T1000 (cell line): ENCODE measurements around the gene ENC1.

Source experiments
- DNase-seq: peaks from one replicate; lab custom pipeline; 2025; ENCODE audit warnings: mixed read lengths; lab: John Stamatoyannopoulos, UW

Gene ENC1

DNA sequence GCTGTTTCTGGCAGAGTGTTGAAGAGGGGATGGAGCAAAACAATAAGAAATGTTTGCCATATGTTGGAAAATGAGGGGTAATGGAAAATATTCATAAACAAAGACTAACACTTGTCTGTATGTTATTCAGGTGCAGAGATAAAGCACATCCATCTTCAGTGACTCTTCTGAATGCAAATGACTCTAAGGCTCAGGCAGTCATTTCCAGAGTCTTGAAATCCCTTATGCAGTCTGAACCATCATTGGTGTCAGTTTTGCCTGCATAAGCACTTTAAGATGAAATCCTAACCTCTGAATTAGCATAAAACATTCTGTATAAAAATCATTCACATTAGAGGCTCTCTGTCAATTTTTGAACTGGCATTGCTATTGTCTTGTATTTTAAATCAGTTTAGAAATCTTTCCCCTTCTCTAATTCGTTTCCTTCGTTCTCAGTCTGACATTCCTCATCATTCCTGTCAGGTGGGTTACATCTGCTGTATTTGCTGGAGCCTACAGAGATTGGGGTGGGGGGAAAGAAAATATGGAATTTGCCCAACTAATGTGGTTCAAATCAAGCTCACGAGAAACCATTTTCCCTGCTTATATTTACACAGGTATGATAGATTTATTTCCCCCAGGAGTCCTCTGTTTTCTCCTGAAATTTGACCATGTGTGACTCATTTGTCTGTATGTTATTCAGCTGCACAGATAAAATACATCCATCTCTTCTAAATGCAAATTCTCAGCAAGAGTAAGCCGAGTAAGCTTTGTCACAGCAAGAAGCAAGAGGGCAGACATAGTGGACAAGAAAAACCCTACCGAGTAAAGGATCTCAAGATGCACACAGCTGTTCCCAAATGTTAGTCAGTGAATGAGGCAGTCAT lies 31.6 kb downstream of the ENC1 start:
- DNase-seq: no peak

DNA sequence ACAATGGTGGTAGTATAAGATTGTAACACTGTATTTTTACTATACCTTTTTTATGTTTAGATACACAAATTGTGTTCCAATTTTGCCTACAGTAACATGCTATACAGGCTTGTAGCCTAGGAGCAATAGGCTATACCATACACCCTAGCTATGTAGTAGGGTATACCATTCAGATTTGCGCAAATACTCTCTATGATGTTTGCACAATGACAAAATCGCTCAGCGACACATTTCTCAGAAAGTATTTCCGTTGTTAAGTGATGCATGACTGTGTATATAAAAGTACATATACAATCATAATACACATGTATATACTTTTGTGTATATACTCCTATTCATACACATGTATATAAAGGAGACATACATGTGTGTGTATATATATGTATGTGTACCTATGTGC lies 34.8 kb downstream of the ENC1 start:
- DNase-seq: no peak

DNA sequence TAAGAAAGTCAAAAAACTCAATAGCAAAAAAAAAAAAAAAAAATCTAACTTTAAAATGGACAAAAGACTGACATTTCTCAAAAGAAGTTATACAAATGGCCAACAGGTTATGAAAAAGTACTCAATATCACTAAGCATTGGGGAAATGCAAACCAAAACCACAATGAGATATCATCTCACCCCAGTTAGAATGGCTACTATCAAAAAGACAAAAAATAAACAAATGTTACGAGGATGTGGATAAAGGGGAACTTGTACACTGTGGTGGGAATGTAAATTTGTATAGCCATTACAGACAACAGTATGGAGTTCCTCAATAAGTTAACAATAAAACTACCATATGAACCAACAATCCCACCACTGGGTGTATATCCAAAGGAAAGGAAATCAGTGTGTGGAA lies 37.2 kb downstream of the ENC1 start:
- DNase-seq: no peak

DNA sequence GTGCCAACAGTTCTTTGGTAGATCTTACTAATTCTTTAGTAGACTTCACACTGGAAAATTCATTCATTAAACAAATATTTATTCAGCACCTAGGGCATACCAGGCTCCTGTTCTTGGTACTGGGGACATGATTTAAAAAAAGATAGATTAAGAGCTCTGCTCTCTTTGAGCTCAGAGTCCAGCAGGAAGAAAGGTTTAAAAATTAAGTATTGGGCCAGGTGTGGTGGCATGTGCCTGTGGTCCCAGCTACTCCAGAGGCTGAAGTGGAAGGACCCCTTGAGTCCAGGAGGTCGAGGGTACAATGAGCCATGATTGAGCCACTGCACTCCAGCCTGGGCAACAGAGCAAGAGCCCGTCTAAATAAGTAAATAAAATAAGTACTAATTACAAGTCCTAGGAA lies 41.4 kb downstream of the ENC1 start:
- DNase-seq: no peak

DNA sequence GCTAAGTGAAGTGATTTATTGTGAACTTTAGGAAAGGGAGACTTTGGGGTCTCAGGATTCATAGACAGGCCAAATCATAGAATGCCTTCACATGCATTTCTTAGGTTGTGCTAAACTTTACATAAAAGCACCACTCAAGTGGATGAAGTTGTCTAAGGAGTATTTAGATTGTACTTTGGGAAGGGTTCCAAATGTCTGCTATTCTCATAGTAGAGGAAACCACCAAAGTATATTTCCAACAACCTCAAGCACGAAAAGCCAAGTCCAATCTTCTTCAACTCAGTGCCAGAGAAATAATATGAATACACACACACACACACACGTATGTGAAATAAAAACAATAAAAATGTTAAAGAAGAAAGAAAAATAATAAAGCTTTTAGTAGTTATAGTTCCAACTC lies 41.8 kb downstream of the ENC1 start:
- DNase-seq: no peak

DNA sequence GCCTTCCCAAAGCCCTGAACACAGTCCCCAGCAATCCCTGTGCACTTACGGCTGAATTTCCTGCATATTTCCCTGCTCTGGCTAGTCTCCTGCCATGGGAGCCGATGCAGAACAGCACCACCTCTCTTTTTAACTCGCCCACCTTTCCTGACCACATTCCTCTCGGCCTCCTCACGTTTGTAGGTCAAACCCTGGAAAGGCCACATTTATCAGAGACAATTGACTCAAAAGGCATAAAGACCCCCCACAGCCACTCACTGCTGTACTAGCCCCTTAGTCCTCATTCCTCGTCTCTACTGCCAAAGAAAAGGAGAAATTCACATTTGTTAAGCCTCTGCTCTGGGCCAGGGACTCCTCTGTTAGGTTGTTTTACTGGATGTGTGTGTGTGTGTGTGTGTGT lies 43.6 kb downstream of the ENC1 start:
- no peak for DNase-seq

DNA sequence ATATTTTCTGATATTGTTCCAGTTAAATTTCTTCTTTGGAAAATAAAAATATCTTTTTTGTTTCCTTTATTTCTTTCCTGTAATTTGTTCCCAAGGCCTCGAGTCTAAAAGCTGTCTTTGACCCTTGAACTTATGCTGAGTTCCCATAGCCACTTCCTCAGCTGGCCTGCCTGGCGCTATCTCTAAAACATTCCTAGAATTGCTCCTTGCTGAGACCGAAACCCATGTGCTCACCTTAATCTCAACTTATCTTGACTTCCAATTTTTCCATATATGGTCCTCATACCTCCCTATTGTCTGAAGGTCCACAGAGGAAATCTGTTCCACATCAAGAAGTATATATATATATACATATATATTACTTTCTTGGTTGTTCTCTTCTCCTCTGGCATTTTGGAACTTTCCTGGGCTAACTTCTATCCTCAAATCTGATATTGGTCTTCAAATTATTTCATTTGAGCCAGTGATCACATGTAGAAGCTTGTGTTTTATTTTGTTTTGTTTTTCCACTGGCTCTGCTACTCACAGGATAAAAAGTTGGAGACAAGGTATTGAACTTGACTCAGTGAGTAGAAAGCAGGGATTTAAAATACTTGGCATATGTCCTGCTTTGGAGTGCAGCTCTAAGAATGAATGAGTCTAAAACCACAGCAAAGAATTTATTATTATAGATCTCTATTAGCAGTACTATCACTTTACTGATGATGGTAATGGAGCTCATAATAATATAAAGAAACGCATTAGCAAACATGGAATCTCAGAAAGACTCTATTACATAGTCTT lies 45.2 kb downstream of the ENC1 start:
- no peak for DNase-seq

DNA sequence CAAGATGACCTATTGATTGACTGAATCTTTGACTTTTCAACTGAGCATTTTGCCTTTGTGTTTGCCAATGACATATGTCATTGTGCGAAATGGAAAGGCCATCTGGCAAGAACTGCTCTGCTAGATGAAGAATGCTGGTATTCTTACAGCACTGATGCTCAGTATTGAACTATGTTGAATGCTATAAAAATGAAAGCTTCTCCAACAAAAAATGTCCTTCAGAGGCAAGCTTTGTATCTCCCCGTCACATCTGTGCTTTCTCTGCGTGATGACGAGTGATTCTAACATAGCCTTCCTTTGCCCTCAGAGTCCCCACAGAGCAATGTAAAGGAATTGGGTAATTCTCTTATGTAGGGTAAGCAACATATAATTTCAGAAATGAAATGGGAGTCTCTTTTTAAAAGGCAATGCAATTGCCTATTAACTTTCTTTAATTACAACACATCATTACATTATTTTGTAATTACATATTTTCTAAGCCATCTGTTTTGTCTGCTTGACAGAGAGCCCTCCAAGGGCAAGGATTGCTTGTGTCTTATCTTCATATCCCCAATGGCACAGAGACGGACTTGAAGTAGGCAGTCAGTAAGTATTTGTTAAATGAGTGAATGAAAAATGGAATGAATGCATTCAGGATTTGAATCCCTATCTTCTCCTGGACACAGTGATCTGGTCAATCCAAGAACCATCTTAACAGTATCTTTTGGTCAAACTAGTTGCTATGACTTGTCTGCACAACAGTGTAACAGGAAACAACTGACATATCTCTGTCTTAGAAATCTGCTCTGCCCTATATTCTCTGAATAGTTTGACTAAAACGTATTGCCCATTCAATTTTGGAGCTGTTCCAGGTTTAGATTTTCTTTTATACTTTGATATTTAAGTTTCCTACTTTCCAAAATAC lies 46.1 kb downstream of the ENC1 start:
- DNase-seq: no peak

DNA sequence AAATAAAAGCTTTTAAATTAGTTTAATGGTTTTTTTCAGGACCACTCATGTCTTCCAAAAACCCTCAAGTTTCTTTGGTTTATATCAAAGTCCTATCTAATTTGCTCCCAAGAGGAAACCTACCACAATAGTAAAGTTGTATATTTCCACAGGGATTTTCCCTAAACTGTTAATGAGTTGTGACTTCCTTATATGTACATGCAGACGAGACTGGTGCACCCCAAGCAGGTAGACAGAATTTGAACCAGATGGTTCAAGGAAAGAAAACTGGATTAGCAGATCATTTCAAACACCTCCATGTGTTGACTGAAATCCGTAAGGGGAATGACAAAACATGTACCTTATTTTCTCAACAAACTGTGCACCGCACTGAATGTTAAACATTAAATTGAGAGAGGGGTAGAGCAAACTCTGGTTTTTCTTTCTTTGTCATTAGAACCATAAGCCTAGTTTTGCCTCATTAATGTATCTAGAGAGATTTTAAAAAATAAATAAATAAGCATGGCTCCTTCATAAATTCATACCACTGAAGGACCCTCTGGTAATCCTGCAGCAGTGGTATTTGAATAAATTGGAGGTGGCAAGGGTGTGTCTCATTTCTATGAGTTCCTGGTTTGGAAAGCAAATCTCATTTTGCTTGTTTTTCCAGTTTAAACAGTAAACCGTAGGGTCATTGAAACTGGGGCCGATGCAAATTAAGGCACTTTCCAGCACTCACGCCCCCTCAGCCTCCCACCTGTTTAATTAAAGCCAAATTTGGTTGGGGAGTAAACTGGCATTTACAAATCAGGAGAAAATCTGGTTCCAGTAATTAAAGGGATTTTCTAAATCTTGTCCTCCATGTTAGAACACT lies 51.1 kb downstream of the ENC1 start:
- no peak for DNase-seq

DNA sequence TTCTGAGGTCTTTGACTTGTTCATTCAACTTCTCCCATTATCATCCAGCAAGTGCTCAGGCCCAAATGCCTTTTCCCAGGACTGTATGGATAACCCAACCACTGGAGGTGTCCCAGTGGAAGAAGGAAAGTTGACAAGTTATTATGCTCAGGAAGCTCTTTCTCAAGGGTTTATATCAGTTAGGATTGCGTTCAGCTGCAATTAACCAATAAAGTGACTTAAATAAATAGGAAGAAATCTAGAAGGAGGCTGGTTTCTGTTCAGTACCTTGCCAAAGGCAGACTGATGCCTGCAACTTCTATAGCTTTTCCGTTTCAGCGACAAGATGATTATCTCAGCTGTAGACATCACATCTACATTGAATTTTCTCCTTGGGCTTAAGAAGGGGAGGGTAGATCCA lies 52.1 kb downstream of the ENC1 start:
- DNase-seq: no peak

DNA sequence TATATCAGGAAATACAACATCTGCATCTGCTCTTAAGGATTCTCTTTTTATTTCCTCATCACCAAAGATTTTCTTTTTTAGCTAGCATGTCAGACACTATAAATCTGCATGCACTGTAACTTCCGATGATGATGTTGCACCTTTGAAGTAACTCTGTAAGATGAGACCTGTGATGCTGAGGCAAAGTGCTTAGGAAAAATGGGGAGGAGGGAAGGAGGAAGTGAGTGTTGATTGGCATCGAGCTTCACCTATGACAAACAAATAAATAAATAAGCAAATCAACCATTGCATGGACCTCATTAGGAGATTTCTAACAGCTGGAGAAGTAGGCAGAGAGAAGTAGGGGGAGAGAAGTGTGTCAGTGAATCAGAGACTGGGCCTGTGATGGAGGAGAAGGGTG lies 52.6 kb downstream of the ENC1 start:
- no peak for DNase-seq

DNA sequence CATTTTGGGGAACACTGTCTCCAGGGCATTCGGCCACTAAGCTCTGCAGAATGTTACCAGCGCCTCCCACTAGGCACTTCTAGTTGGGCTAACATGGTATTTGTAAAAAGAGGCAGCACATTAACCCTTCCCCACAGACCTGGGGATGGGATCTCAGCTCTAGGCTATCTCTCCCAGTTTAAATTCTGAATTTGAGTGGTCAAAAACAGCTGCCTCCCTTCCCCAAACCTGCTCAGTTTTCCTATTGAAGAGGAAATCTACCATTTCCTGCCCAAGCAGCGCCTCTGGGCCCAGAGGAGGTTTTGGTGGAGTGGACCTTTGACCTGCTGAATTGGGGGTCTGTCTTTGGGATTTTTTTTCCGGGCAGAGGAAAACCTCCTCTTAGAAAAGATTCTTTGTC lies 53.2 kb downstream of the ENC1 start:
- no peak for DNase-seq

DNA sequence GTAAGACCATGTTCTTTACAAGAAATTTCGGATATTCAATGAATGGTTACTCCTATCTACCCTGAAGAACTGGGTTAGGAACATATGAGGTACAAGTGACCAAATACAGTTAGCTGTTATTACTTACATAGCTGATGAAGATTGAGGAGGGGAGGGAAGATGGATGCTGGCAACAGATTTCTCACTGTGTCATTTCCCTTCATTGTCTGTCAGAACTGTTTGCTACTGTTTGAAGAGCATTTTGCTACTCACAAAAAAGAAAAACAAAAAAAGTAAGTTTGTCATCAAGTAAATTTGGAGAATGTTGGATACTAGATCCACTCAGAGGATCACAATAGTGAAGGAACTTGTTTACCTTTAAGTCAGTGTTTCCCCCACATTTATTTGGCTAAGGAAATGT lies 53.7 kb downstream of the ENC1 start:
- no peak for DNase-seq

DNA sequence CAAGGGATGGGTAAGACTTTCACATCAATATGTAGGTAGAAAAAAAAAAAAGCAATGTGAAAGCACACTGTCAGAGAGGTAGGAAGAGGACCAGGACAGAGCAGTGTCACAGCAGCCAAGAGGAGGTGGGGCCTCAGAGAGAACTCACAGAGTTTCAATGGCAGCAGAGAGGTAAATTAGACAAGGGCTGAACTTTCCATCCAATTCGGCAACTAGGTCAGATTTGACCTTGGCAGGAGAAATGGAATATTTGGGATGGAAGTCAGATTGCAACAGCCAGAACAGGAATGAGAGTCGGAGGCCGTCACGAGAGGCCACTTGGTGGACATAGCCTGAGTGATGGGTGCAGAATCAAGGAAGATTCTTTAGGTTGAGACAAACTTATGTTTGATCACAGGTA lies 57.7 kb downstream of the ENC1 start:
- no peak for DNase-seq

DNA sequence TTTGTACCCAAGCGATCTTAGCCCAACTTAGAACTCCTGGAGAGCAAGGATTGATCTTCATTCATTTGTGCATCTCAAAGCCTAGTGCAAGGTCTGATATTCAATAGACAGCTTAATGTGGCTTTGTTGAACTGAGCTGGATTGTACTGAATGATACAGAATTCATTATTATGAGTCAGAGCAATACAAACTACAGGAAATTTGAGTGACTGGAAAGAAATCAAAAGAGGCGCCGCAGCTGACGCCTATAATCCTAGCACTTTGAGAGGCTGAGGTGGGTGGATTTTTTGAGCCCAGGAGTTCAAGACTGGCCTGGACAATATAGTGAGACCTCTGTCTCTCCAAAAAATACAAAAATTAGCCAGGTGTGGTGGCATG lies 58.6 kb downstream of the ENC1 start:
- DNase-seq: no peak

DNA sequence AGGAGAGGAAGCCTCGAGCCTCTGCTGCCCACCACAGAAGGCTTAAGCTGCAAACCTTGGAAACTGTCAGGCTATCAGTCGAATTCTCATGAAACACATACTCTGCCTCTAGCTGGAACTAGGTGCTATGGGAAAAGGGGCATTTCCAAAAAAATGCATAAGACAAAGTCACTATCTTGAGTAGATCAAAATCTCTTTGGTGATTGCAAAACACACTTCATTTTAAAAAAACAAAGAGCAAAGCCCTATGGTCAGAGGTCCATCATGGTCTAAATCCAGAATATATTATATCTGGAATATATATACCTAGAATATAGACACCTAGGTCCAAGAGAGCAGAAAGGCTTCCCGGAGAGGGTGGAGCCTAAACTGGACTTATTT lies 59.8 kb downstream of the ENC1 start:
- no peak for DNase-seq

DNA sequence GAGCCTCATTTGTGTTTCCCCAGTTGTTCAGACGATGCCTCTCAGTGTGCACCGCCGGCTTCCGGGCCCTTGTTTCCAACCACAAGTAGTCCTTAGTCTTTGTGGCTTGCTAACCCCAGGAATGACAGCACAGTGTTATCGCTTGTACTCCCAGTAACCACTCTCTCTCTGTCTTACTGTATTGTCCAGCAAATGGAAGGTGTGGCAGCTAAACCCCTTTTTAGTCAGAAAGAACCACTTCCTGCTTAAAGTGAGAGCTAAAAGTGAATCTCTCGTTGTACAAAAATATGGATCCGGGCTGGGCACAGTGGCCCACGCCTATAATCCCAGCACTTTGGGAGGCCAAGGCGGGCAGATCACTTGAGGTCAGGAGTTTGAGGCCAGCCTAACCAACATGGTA lies 61.3 kb downstream of the ENC1 start:
- no peak for DNase-seq

DNA sequence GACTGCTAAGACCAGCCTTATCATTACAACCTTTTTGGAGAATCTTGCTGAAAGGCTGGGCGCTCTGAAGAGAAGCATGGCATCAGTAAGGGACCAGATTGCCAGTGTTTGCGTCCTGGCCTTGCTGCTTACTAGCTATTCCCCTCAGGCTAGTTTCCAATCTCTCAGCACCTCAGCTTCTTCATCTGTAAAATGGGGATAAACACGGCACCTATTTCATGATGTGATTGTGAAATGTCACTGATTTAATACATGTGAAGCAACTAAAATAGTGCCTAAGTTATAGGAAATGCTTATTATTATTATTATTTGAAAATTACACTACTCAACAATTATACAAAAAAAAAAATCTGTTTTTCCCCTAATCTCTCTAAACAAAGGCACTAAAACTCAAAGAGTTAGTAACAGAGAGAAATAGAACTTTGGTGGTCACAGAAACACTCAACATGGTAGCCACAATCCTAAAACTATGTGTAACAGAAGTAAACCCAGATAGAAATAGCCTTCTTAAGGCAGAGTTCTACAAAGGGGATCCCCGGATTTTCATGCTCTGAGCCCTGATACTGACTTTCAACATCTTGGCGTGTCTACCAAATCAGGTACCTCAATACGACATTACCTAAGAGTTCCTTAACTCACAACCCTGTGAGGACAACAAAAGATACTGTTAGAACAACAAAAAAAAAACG lies 62.0 kb downstream of the ENC1 start:
- no peak for DNase-seq
